GM11168 (cell line): Measurements from ENCODE around the gene AUTS2.
"Not testable (repeated sequence)": the region's sequence is repeated elsewhere in the genome, so short reads cannot be mapped to it uniquely, and the experiment has no call there.

Source experiments
- in situ Hi-C: fragments of 300-500 bp; cut with MboI; formaldehyde crosslinking; loops from one replicate; pipeline ENCODE4 v1.12.0; 2022; ENCODE audit warnings: low sequenced_read_pairs; ENCODE audit not compliant: unreplicated experiment

Gene AUTS2

GRCh38 chr7:70630818-70631457, 1032.7 kb downstream of the AUTS2 start:
- in situ Hi-C loops: no loop called here

- in situ Hi-C loops: no loop called here
Observed at GRCh38 chr7:70631718-70632117, 1033.4 kb downstream of the AUTS2 start.

- in situ Hi-C loops: no loop called here
Observed at GRCh38 chr7:70632400-70632799, 1034.1 kb downstream of the AUTS2 start.

- in situ Hi-C loops: no loop called here
Observed at GRCh38 chr7:70634071-70634470, 1035.8 kb downstream of the AUTS2 start.

GRCh38 chr7:70634610-70635068, 1036.4 kb downstream of the AUTS2 start:
- in situ Hi-C loops: no loop called here

- in situ Hi-C loops: no loop called here
Observed at GRCh38 chr7:70635633-70636032, 1037.4 kb downstream of the AUTS2 start.

- in situ Hi-C loops: no loop called here
Observed at GRCh38 chr7:70636169-70636568, 1037.9 kb downstream of the AUTS2 start.

- in situ Hi-C loops: no loop called here
Observed at GRCh38 chr7:70637726-70638125, 1039.5 kb downstream of the AUTS2 start.

GRCh38 chr7:70638158-70639107, 1040.2 kb downstream of the AUTS2 start:
- in situ Hi-C loops: no loop called here

GRCh38 chr7:70640266-70640833, 1042.1 kb downstream of the AUTS2 start:
- in situ Hi-C loops: no loop called here

GRCh38 chr7:70641882-70642281, 1043.6 kb downstream of the AUTS2 start:
- in situ Hi-C loops: no loop called here

GRCh38 chr7:70645279-70645678, 1047.0 kb downstream of the AUTS2 start:
- in situ Hi-C loops: no loop called here

GRCh38 chr7:70645876-70646351, 1047.6 kb downstream of the AUTS2 start:
- in situ Hi-C loops: no loop called here

- in situ Hi-C loops: no loop called here
Observed at GRCh38 chr7:70646536-70647248, 1048.4 kb downstream of the AUTS2 start.

GRCh38 chr7:70647801-70648498, 1049.7 kb downstream of the AUTS2 start:
- in situ Hi-C loops: no loop called here

GRCh38 chr7:70648499-70648861, 1050.2 kb downstream of the AUTS2 start:
- in situ Hi-C loops: not testable (repeated sequence)

- in situ Hi-C loops: no loop called here
Observed at GRCh38 chr7:70649323-70649722, 1051.0 kb downstream of the AUTS2 start.

GRCh38 chr7:70654146-70654545, 1055.9 kb downstream of the AUTS2 start:
- in situ Hi-C loops: no loop called here

GRCh38 chr7:70654979-70655378, 1056.7 kb downstream of the AUTS2 start:
- in situ Hi-C loops: no loop called here

GRCh38 chr7:70655694-70656093, 1057.4 kb downstream of the AUTS2 start:
- in situ Hi-C loops: no loop called here
